ENCODE results near the gene KISS1R.

Gene KISS1R

DNA sequence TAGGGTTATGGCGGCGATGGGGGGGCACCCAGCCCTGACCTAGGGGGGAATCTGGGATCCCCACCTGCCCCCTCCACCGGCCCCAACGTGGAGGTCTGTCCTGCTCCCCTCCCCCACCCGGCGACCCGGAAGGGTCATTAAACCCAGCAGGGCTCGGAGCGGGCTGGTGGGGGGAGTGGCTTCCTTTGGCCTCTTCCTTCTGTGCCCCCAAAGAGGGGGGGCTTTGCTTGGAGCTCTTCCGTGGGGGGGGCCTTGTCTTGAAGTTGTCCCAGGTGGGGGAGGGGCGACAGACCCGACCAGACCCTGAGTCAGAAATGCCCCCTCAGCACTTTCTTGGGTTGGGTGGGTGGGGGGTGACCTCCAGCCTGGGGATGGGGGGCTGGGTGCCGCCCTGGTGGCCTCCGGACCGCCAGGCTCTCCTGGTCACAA lies 10.2 kb downstream of the KISS1R start:
- Histone ChIP-seq H2BK5ac (ENCODE audit: low read length) (peak overlapping the region; percentile 98), H3K4me1 (ENCODE audit: control insufficient read depth in 2 of 2, insufficient read depth in 1 of 2, low read depth in 1 of 2, low read length in 2 of 2) (peaks cover 9 to 10% of the 10 kb centered on the region in 2 donors), H3K79me1 (ENCODE audit: low read depth, low read length) (peaks cover 16% of the 10 kb centered on the region), H3K4me3 (ENCODE audit: low read length in 2 of 2) (peak overlapping the region; percentile 74 to 97), H3K18ac (ENCODE audit: low read length) (no peak overlapping the region), H2BK12ac (ENCODE audit: low read length) (no peak overlapping the region), H3K4ac (ENCODE audit: low read length) (no peak overlapping the region), H4K8ac (ENCODE audit: low read depth, low read length) (no peak overlapping the region), H2AK5ac (ENCODE audit: low read depth, low read length) (peak overlapping the region; percentile 98), H3K27ac (replicated peaks; ENCODE audit: low read length) (peak overlapping the region; percentile 71), H3K23ac (ENCODE audit: low read depth, low read length, poor library complexity) (peak overlapping the region; percentile 85), H3K4me2 (ENCODE audit: insufficient read depth, low read length, poor library complexity, severe bottlenecking) (peak overlapping the region; percentile 80), H3K9me3 (replicated peaks in 1 of 2; ENCODE audit: control insufficient read depth in 2 of 2, insufficient read depth in 1 of 2, low read depth in 1 of 2, low read length in 2 of 2) (no peaks in the 10 kb centered on the region), H3K14ac (ENCODE audit: low read length) (no peak overlapping the region), H3K9ac (ENCODE audit: low read depth, low read length, poor library complexity) (peak overlapping the region; percentile 77), H2BK120ac (ENCODE audit: low read depth, low read length) (no peak overlapping the region), H3K36me3 (replicated peaks in 1 of 2; ENCODE audit: control insufficient read depth in 2 of 2, insufficient read depth in 2 of 2, low read length in 2 of 2) (peaks cover 19 to 38% of the 10 kb centered on the region in 2 donors), H2BK15ac (ENCODE audit: low read length) (peak overlapping the region; percentile 96), H4K91ac (ENCODE audit: low read depth, low read length, poor library complexity) (no peak overlapping the region), H3K27me3 (ENCODE audit: control insufficient read depth in 3 of 3, insufficient read depth in 3 of 3, low read depth in 1 of 3, low read length in 3 of 3) (peaks cover 0 to 2% (median 0%) of the 10 kb centered on the region in 3 experiments), H2AFZ (ENCODE audit: low read length) (peak overlapping the region; percentile 97)
- DNase-seq (ENCODE audit: low spot score) = no peak
- WGBS, 2 donors (ENCODE audit: extremely low coverage in 2 of 2, insufficient read length in 2 of 2, insufficient replicate concordance in 1 of 2) = no CpG with 5 or more reads among the region's 15 CpGs

GRCh38 chr19:927780-928401 lies 10.8 kb downstream of the KISS1R start:
- peak overlapping the region; percentile 71 for H3K27ac ChIP-seq (replicated peaks; ENCODE audit: low read length)
- H3K9me3 ChIP-seq (replicated peaks in 1 of 2; ENCODE audit: control insufficient read depth in 2 of 2, insufficient read depth in 1 of 2, low read depth in 1 of 2, low read length in 2 of 2) = no peaks in the 10 kb centered on the region
- no peak overlapping the region for H4K91ac ChIP-seq (ENCODE audit: low read depth, low read length, poor library complexity)
- H2BK12ac ChIP-seq (ENCODE audit: low read length) = no peak overlapping the region
- H3K4me2 ChIP-seq (ENCODE audit: insufficient read depth, low read length, poor library complexity, severe bottlenecking) = peak overlapping the region; percentile 56
- peak overlapping the region; percentile 96 for H2BK15ac ChIP-seq (ENCODE audit: low read length)
- no peak overlapping the region for H2BK120ac ChIP-seq (ENCODE audit: low read depth, low read length)
- H3K27me3 ChIP-seq (ENCODE audit: control insufficient read depth in 3 of 3, insufficient read depth in 3 of 3, low read depth in 1 of 3, low read length in 3 of 3) = peaks cover 0 to 2% (median 0%) of the 10 kb centered on the region in 3 experiments
- H3K18ac ChIP-seq (ENCODE audit: low read length) = peak overlapping the region; percentile 78
- no peak overlapping the region for H2AFZ ChIP-seq (ENCODE audit: low read length)
- peaks cover 19% of the 10 kb centered on the region for H3K79me1 ChIP-seq (ENCODE audit: low read depth, low read length)
- peak overlapping the region; percentile 10 for H3K4ac ChIP-seq (ENCODE audit: low read length)
- peak overlapping the region; percentile 82 for H4K8ac ChIP-seq (ENCODE audit: low read depth, low read length)
- H3K36me3 ChIP-seq (replicated peaks in 1 of 2; ENCODE audit: control insufficient read depth in 2 of 2, insufficient read depth in 2 of 2, low read length in 2 of 2) = peaks cover 23 to 43% of the 10 kb centered on the region in 2 donors
- DNase-seq (ENCODE audit: low spot score) = no peak
- H3K14ac ChIP-seq (ENCODE audit: low read length) = peak overlapping the region; percentile 47
- WGBS, 2 donors (ENCODE audit: extremely low coverage in 2 of 2, insufficient read length in 2 of 2, insufficient replicate concordance in 1 of 2) = no CpG with 5 or more reads among the region's 12 CpGs
- H3K23ac ChIP-seq (ENCODE audit: low read depth, low read length, poor library complexity) = peak overlapping the region; percentile 85
- peak overlapping the region; percentile 77 for H3K9ac ChIP-seq (ENCODE audit: low read depth, low read length, poor library complexity)
- H2AK5ac ChIP-seq (ENCODE audit: low read depth, low read length) = peak overlapping the region; percentile 98
- H3K4me1 ChIP-seq (ENCODE audit: control insufficient read depth in 2 of 2, insufficient read depth in 1 of 2, low read depth in 1 of 2, low read length in 2 of 2) = peaks cover 12% of the 10 kb centered on the region in 2 donors
- H3K4me3 ChIP-seq (ENCODE audit: low read length in 2 of 2) = peak overlapping the region; percentile 66 to 97
- H2BK5ac ChIP-seq (ENCODE audit: low read length) = peak overlapping the region; percentile 98

DNA sequence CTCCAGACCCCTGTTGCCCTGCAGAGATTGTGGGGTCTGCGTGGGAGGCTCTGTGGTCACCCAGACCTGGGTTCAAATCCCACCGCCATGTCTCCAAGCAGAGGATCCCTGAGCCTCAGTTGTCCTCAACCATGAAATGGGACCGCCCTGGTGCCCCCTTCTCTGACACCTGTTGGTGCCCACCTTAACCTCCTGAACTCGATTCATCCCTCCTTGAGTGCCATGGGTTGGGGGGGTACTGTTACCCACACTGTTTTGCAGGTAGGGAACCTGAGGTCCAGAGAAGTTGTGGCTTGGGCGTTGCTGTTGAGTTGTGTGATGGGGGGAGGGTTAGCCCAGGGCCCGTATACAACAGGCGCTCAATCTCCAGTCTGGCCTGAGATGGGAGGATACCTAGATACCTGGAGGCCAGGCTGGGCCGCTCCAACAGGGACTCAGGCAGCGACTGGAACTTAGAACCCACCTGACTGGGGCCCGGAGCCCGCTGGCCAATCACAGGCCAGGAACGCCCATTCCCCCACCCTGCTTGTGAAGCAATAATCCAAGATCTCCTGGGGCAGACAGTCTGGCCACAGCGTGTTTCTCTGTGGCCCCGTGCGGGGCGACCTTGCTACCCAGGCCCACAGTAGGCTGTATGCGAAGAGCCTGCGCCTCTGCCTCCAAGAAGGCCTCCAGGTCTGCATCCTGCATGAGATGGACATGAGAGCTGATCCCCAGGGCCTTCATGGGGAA lies 11.5 kb downstream of the KISS1R start:
- Histone ChIP-seq H2BK120ac (ENCODE audit: low read depth, low read length) (no peak overlapping the region), H4K8ac (ENCODE audit: low read depth, low read length) (peak overlapping the region; percentile 82), H3K23ac (ENCODE audit: low read depth, low read length, poor library complexity) (peak overlapping the region; percentile 73), H4K91ac (ENCODE audit: low read depth, low read length, poor library complexity) (no peak overlapping the region), H3K4me1 (ENCODE audit: control insufficient read depth in 2 of 2, insufficient read depth in 1 of 2, low read depth in 1 of 2, low read length in 2 of 2) (peaks cover 13 to 14% of the 10 kb centered on the region in 2 donors), H3K14ac (ENCODE audit: low read length) (no peak overlapping the region), H2AK5ac (ENCODE audit: low read depth, low read length) (peak overlapping the region; percentile 98), H2BK12ac (ENCODE audit: low read length) (peak overlapping the region; percentile 16), H3K9ac (ENCODE audit: low read depth, low read length, poor library complexity) (no peak overlapping the region), H3K4me3 (ENCODE audit: low read length in 2 of 2) (no peak overlapping the region), H3K79me1 (ENCODE audit: low read depth, low read length) (peaks cover 19% of the 10 kb centered on the region), H2AFZ (ENCODE audit: low read length) (no peak overlapping the region), H3K27ac (replicated peaks; ENCODE audit: low read length) (peak overlapping the region; percentile 71), H2BK15ac (ENCODE audit: low read length) (peak overlapping the region; percentile 96), H3K18ac (ENCODE audit: low read length) (no peak overlapping the region), H3K4ac (ENCODE audit: low read length) (no peak overlapping the region), H3K9me3 (replicated peaks in 1 of 2; ENCODE audit: control insufficient read depth in 2 of 2, insufficient read depth in 1 of 2, low read depth in 1 of 2, low read length in 2 of 2) (no peaks in the 10 kb centered on the region), H2BK5ac (ENCODE audit: low read length) (peak overlapping the region; percentile 98), H3K4me2 (ENCODE audit: insufficient read depth, low read length, poor library complexity, severe bottlenecking) (no peak overlapping the region), H3K27me3 (ENCODE audit: control insufficient read depth in 3 of 3, insufficient read depth in 3 of 3, low read depth in 1 of 3, low read length in 3 of 3) (peaks cover 0 to 2% (median 0%) of the 10 kb centered on the region in 3 experiments), H3K36me3 (replicated peaks in 1 of 2; ENCODE audit: control insufficient read depth in 2 of 2, insufficient read depth in 2 of 2, low read length in 2 of 2) (peaks cover 23 to 49% of the 10 kb centered on the region in 2 donors)
- no peak for DNase-seq (ENCODE audit: low spot score)
- WGBS, 2 donors (ENCODE audit: extremely low coverage in 2 of 2, insufficient read length in 2 of 2, insufficient replicate concordance in 1 of 2) = no CpG with 5 or more reads among the region's 18 CpGs

All from neuronal stem cell (in vitro differentiated cells).